GM12873 (cell line): ENCODE measurements around the gene ST6GALNAC1.

Source experiments
- TF ChIP-seq, protein P1 (sequence below): IDR thresholded peaks from 2 replicates; pipeline ENCODE4 v1.5.1; 2012; ENCODE audit warnings: low read depth, mild to moderate bottlenecking, moderate library complexity, low read length, control low read depth; ENCODE audit not compliant: insufficient read depth; ENCODE audit errors: missing control alignments

Gene ST6GALNAC1

DNA sequence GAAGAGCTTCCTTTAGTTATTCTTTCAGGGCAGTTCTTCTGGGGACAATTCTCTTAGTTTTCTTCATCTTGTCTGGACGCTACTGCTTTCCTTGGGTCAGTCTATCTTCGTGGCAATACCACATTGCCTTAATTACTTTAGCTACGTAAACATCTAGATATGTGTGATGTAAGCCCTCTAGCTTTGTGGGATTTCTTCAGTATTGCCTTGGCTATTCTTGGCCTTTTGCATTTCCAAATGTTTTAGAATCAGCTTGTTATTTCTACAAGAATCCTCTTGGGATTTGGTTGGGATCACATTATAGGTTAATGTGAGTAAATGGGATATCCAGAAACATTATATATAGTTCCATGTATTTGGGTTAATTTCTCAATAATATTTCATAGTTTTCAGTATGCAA, 48.9 kb downstream of the ST6GALNAC1 start:
- TF ChIP-seq, protein P1, sequence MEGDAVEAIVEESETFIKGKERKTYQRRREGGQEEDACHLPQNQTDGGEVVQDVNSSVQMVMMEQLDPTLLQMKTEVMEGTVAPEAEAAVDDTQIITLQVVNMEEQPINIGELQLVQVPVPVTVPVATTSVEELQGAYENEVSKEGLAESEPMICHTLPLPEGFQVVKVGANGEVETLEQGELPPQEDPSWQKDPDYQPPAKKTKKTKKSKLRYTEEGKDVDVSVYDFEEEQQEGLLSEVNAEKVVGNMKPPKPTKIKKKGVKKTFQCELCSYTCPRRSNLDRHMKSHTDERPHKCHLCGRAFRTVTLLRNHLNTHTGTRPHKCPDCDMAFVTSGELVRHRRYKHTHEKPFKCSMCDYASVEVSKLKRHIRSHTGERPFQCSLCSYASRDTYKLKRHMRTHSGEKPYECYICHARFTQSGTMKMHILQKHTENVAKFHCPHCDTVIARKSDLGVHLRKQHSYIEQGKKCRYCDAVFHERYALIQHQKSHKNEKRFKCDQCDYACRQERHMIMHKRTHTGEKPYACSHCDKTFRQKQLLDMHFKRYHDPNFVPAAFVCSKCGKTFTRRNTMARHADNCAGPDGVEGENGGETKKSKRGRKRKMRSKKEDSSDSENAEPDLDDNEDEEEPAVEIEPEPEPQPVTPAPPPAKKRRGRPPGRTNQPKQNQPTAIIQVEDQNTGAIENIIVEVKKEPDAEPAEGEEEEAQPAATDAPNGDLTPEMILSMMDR, result no peak

- TF ChIP-seq, protein P1, result no peak
These were observed 49.6 kb downstream of the ST6GALNAC1 start for GRCh38 chr17:76593959-76594358.

GRCh38 chr17:76593384-76593826, 50.2 kb downstream of the ST6GALNAC1 start:
- TF ChIP-seq, protein P1, result no peak

DNA sequence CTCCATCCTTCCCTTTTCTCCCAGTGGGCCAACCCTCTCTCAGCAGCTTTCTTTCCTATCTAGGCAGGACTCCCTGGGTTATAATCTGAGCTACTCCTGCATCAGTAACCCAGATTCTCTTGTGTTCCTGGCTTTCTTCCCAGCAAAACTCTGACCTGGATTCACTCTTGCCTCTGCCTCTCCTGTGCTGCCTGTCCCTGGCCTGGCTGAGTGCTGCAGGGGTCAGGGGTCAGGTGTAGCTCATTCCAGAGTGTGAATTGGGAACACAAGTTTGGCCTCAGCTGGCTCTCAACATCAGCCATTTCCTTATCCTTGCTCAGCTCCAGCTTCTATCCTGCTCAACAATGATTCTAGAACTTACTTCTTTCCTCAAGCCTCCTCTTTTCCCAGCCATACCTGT, 55.4 kb downstream of the ST6GALNAC1 start:
- TF ChIP-seq, protein P1, result no peak

- TF ChIP-seq, protein P1, result no peak
These were observed 56.6 kb downstream of the ST6GALNAC1 start for GRCh38 chr17:76586741-76587487.

DNA sequence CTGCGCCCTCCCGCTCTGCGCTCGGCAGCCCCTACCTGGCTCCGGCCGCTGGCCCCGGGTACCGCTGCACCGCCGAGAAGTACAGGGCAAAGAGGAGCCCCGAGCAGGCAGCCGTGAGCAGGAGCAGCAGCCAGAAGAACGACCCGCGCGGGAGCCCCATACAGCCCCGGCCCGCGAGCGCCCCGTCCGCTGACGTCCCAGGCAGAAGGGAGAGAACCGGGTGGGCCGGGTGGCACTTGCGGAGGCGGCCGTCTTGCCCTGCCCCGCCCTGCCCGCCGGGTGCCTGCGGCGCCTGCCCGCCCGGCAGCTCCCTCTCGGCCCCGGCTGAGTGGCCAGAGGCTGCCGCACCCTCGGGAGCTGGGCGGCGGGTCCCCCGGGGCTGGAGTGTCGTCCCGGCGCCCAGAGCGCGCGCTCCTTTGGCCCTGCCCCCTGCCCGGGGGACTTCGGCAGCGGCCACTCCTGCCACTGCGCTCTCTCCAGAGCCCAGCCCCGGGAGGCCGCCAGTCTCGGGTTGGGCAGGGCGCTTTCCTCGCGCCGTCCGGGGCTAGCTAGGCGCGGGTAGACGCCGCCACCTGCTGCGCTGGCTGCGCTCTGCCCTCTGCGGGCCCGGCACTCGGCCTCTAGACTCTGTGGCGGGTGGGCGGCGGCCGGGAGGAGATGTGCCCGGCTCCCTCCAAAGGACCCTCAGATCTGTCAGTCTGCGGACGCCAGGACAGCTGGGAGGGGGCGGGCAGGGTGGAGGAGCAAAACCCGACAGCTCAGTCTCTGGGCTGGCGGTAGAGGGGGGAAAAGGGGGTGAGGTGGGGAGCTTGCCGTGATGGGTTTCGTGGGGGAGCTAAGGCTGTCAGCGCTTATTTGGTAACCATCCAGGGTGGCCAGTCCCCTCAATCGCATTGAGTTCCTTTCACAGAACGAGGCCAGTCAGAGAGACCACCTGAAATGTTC, 57.6 kb downstream of the ST6GALNAC1 start, which contains the start of gene ST6GALNAC2:
ST6GALNAC2 (minus strand) TSS at position 212 of the 945 bp plus-strand sequence; CDS start at position 160, 52 bp downstream.
- TF ChIP-seq, protein P1, result peak; percentile 24
